Measurements from ENCODE around the gene SYK.

Gene SYK

GRCh38 chr9:90851444-90851843 lies 49.8 kb downstream of the SYK start:
- DNase-seq (ENCODE audit: low read depth) = no peak

GRCh38 chr9:90853945-90854344 lies 52.3 kb downstream of the SYK start:
- DNase-seq (ENCODE audit: low read depth) = no peak

DNA sequence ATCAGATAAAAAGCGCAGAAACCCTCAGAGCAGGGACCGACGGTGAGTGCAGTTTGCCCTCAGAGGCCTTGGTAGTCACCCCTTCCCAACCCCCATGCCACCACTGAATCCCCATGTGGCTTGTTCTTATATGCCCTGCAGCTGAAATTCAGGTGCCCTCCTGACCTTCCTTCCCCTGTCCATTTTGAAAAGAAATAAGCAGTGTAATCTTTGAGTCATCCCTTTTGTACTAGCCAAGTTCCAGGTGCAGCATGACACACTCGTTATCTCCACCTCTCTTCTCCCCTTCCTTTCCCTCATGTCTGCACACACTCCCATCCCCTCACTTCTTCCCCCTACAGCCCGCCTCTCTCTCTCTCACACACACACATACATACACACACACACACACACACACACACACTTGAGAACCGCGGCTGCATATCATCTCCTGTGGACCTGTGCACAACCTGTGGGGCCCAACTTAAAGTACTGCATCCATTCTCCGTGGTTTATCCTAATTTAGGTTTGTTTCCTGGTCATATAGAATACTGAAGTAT lies 53.1 kb downstream of the SYK start:
- no peak for DNase-seq (ENCODE audit: low read depth)

GRCh38 chr9:90855208-90855902 lies 53.7 kb downstream of the SYK start:
- no peak for DNase-seq (ENCODE audit: low read depth)

DNA sequence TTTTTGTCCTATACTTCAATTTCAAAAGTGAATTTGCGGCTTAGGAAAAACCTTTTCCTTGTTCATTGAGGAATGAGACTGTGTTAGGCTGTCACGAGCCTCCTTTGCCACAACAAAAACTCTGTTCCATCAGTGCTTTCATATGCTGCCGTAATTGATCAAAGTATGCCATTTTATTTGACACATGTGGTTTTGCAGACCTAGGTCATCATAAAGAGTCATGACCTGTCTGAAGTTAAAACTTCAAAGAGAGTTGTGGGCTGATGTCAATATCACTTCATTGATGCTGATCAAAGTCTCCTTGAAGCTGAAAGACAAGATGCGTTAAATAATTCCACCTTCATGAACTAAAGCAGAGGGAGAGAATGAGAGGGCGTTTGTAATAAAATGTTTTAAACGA lies 55.5 kb downstream of the SYK start:
- no peak for DNase-seq (ENCODE audit: low read depth)

DNA sequence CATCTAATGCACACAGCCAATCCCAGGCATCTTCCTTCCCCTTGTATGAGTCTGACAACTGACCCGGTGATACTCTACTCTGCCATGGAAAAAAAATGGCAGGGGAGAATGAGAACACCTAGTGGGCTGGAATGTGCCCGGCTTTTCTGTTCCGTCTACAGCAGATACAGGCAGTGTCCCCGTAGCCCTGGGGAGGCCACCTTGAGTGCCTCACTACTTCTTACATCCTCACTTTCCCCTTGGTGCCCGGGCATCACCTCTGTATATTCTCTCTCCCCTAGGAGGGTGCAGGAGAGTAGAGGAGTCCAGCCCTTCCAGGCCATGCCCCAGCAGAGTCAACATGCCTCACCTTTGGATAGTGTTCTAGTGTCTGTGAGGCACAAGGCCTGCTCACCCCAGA lies 56.2 kb downstream of the SYK start:
- no peak for DNase-seq (ENCODE audit: low read depth)

DNA sequence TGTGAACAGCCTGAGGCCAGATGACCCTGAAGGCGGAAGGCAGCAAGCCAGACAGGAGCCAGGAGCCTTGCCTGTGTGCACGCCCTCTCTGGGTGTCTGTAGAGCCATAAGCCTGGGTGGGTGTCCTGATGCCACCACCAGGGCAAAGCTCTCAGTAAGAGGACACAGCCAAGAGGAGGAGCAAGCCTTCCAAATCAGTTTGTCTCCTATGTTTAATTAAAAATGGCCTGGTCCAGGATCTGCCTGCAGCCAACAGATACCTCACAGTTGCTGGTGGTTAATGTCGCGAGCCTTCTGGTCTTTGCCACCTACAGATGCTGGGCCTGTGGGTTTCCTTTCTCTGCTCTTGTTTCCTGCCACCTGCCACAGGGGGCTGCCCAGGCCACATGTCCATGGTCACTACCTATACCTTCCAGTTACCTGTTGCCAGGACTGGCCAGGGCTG lies 56.9 kb downstream of the SYK start:
- no peak for DNase-seq (ENCODE audit: low read depth)

GRCh38 chr9:90860382-90860781 lies 58.8 kb downstream of the SYK start:
- no peak for DNase-seq (ENCODE audit: low read depth)

- DNase-seq (ENCODE audit: low read depth) = no peak
These were observed 59.2 kb downstream of the SYK start for GRCh38 chr9:90860826-90861225.

DNA sequence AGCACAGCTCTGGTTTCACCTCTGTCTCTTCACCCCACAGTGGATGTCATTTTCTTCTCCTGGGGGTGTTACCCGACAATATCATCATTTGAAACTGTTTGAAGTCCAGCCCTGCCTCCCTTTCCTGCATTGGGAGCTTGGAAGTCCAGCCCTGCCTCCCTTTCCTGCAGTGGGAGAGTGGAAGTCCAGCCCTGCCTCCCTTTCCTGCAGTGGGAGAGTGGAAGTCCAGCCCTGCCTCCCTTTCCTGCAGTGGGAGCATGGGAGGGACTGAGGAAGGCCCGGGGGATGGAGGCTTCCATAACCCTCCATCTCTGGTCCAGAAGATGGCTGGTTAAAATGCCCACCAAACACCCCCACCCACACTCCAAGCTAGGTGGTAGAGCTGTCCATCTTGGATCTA lies 59.8 kb downstream of the SYK start:
- DNase-seq (ENCODE audit: low read depth) = no peak

DNA sequence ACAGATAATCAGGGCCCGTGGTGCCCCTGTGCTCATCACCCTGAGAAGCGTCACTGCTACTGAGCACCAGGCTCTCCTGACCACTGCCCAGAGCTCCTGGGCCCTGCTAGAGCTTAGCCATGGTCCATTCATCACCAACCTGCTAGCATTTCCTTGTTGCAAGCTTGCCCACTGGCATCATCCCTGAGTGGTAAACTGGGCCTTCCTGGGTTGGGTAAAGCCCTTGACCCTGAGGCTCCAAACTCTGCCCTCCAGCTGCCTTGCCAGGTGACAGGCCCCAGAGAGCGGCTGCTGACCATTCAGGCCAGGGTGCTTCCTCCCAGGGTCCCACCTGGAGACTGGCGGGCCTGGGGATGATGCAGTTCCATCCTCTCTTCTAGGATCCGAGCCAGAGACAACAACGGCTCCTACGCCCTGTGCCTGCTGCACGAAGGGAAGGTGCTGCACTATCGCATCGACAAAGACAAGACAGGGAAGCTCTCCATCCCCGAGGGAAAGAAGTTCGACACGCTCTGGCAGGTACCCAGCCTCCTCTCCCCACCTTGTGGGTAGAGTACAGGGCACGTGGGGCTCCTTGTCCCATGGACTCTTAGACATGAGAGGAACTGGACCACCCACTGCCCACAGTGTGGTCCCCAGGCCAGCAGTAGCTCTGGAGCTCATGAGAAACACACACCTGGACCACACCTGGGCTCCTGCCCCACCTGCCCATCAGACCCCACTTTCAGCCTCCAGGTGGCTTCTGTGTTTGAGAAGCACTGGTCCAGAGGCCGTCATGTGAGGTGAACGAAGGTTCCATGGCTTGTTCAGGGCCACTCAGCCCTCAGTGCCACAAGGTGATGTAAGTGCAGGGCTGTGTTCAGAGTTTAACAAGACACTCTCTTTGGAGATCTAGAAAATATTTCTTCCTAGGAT lies 60.5 kb downstream of the SYK start:
- no peak for DNase-seq (ENCODE audit: low read depth)

GRCh38 chr9:90864779-90865178 lies 63.2 kb downstream of the SYK start:
- DNase-seq (ENCODE audit: low read depth) = no peak

GRCh38 chr9:90867101-90867500 lies 65.5 kb downstream of the SYK start:
- DNase-seq (ENCODE audit: low read depth) = no peak

- no peak for DNase-seq (ENCODE audit: low read depth)
These were observed 66.9 kb downstream of the SYK start for GRCh38 chr9:90868555-90868954.

- no peak for DNase-seq (ENCODE audit: low read depth)
These were observed 67.7 kb downstream of the SYK start for GRCh38 chr9:90869361-90869760.

DNA sequence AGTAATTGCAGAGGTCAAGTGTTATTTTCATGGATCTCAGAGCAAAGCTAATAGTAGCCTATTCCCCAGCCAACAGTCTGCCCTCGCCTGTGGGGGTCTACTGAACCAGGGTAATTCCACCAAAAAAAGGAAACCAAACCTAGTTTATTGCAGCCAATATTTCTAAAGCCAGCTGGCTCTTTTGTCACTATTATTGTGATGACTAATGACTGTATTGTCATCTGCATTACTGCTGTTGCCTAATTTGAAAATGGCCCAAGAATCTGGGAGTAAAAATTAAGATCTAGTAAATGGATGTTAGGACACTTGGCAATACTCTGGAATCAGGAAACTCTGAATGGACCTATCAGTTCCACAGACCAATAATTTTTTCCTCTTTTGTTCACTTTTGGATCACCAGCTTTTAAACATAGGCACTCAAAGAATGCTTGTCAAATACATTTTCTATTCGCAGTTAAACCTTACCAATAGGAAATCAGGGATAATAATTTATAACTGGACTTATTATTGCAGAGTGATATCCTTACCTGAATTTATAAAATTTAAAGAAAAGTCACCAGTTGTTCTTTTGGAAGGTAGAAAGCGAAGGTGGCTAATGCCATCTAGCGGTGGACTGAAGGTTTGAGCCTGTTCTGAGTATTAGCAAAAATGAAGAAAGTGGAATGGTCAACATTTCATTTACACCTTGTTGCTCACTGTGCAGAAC lies 69.2 kb downstream of the SYK start:
- no peak for DNase-seq (ENCODE audit: low read depth)

DNA sequence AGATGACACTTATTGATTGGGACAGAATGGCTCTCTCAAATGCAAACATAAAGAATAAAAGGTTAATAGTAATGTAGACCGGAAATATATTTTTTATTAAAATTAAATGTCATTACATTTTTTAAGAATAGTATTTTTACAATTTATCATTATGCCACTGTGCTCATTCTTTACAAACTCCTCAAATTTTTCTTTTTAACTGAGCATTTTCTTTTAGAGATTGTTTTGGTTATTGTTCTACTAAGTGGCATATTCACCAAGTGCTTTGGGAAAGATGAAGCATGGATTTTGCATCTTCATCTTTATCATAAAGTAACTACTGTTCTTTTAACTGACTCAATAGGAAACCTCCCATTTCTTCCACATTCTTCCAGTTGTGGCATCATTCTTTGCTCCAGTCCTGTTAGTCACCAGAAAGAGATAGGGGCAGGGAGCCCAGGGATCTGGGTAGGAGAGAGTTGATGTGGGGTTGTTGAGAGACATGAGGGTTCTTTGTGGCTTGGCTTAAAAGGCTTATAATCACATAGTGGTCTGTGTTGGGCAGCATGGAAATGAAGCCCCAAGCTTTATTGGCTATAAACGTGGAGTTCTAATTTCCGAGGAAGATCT lies 69.8 kb downstream of the SYK start:
- DNase-seq (ENCODE audit: low read depth) = no peak

- DNase-seq (ENCODE audit: low read depth) = no peak
These were observed 71.2 kb downstream of the SYK start for GRCh38 chr9:90872835-90873294.

DNA sequence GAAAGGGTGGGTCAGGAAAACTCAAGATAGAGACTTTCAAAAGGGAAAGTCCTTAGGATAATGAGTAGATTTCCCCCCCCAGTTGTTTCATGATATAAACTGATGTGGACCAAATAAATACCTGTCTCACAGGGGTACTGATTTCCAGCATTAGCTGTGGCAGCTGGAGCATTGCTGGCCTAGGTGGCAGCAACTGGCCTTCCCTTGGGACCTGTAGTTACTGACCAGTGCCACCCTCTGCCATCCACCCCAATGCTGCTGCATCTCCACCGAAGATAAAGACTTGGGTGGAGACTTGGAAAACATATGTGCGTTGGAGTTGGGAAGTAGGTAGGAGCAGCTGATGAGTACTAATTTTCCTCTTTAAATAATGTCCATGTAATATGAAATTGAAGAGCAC lies 71.8 kb downstream of the SYK start:
- DNase-seq (ENCODE audit: low read depth) = no peak

DNA sequence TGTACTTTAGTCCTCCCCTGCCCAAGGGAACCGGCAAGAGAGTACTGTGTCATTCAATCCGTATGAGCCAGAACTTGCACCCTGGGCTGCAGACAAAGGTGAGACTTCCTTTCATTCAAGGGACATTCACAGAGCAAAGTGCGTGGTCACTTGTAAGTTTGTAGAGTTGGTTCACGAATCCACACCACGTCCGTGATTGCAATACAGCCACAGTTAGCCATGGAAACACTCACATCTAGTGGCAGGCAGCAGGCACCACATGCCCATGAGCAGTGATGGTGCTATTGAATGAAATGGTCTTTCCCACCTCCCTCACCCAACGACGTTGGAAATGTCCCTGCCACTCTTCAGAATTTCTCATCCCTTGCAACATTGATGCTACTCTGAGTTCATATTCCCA lies 72.6 kb downstream of the SYK start:
- DNase-seq (ENCODE audit: low read depth) = no peak

GRCh38 chr9:90878562-90878961 lies 76.9 kb downstream of the SYK start:
- no peak for DNase-seq (ENCODE audit: low read depth)

DNA sequence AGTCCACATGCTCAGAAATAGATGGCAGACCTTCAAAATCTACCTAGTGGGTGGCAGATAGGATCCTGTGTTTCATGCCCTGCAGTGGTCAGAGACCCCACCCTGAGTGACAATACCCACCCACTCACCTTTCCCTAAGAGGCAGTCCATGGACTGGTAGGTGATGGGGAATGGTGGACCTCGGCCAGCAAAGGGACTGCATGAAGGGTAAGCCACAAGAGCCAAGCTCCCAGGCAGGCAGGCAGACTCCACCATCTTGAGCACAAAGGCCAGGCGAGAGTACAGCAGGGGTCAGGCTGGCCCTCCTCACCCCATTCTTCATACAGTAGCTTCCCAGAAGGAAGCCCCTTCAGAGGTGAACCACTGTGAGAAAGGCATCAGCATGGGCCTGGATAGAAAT lies 78.4 kb downstream of the SYK start:
- no peak for DNase-seq (ENCODE audit: low read depth)

Data from stimulated activated CD8-positive, alpha-beta memory T cell treated with anti-CD3 and anti-CD28 coated beads, Interleukin-12 subunit alpha, Interleukin-12 subunit beta, amount 100 ng/mL, for 4 hours (primary cell).